RWPE1 (cell line): ENCODE data around the gene EPB41L2.

Experiments used
- CTCF ChIA-PET: fragments of 350-600 bp; sonication (Branson Sonifier 250); formaldehyde crosslinking; extraction: SDS; loops from one replicate; lab custom pipeline; 2021; lab: Yijun Ruan, JAX
- POLR2A ChIA-PET: fragments of 400-600 bp; formaldehyde crosslinking; extraction: SDS; loops from one replicate; lab custom pipeline; 2020; ENCODE audit warnings: antibody characterized with exemption; ENCODE audit not compliant: low non-redundant PET; lab: Yijun Ruan, JAX
- DNase-seq: peaks from one replicate; pipeline ENCODE4 v3.0.0; 2012; ENCODE audit warnings: low spot score
- H3K27ac ChIP-seq: fragments of 450-650 bp; 2 replicates; pipeline ENCODE4 v1.5.1; 2017
- TF ChIP-seq, protein P1 (sequence below): fragments of 450-650 bp; conservative IDR thresholded peaks from 2 replicates; pipeline ENCODE4 v1.5.1; 2017; ENCODE audit warnings: low read depth, mild to moderate bottlenecking

The EPB41L2 gene

DNA sequence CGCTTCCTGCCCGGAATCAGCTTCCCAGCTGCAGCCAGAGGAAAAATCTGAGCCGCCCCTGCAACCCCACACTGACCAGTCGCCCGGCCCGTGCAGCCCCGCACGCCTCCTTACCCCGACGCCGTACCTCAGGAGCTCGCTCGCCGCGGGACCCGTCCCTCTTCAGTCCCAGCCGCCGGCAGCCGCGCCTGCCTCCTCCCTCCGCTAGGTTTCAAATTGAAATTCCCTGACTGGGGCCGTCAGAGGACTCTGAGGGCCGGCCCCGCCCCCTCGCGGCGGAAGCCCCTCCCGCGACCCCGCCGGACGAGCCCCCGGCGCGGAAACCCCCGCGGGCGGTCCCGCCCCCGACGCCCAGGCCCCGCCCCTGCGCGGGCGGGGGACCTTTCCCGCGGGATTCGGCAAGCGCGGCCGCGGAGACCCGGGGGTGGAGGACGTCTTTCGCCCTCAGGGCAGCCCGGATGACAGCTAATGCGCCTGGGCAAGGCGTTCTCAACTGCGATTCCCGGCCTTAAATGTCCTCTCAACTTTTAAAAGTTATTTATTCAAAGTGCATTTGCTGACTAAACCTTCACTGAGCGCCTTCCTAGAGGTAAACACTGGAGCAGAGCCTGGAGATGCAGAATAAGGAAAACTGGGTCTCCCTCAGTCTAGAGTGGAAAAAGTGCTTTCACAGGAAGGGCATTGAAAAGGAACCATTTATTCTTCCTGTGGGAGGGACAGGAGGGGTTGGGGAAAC is at the start of gene EPB41L2:
TSS of gene EPB41L2 (minus strand) at position 218 of the 736 bp plus-strand sequence. CDS start 106,760 bp downstream, outside the sequence.
- ChIA-PET CTCF (no interaction called here), POLR2A (no interaction called here)
- TF ChIP-seq, protein P1, sequence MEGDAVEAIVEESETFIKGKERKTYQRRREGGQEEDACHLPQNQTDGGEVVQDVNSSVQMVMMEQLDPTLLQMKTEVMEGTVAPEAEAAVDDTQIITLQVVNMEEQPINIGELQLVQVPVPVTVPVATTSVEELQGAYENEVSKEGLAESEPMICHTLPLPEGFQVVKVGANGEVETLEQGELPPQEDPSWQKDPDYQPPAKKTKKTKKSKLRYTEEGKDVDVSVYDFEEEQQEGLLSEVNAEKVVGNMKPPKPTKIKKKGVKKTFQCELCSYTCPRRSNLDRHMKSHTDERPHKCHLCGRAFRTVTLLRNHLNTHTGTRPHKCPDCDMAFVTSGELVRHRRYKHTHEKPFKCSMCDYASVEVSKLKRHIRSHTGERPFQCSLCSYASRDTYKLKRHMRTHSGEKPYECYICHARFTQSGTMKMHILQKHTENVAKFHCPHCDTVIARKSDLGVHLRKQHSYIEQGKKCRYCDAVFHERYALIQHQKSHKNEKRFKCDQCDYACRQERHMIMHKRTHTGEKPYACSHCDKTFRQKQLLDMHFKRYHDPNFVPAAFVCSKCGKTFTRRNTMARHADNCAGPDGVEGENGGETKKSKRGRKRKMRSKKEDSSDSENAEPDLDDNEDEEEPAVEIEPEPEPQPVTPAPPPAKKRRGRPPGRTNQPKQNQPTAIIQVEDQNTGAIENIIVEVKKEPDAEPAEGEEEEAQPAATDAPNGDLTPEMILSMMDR, result no peak
- peak within 1 kb of the TSS; percentile 89 for H3K27ac ChIP-seq
- DNase-seq, result peak; percentile 88

DNA sequence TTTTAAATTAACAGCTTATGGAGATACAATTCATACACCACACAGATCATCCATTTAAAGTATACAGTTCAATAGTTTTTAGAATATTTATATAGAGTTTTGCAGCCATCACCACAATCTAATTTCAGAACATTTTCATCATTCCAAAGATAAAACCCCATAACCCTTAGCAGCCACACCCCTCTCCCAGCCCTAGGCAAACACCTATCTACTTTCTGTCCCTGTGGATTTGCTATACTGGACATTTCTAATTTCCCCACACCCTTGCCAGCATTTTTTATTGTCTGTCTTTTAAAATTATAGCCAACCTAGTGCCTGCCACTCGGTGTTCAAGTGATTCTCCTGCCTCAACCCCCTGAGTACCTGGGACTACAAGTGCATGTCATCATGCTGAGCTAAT is 49.2 kb upstream of the EPB41L2 start:
- H3K27ac ChIP-seq, result no peak overlapping the region
- TF ChIP-seq, protein P1, result no peak
- ChIA-PET POLR2A (no interaction called here), CTCF (no interaction called here)
- no peak for DNase-seq

DNA sequence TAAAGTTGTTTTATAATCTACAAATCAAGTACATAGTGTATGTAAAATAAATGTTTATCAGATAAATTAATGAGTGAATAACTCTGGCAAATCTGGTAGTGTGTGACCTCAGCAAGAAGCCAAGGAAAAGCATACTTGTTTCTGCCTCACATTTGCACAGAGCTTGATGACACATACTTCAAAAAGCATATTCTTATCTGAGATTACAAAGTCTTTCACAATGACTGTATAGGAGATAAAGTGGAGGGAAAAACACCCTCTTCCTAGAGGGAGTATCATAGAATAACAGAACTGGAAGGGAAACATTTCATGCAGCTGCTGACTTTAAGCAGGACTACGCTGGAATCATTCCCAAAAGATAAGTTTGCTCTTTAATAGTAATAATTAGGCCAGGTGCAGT is 44.1 kb upstream of the EPB41L2 start:
- H3K27ac ChIP-seq, result no peak overlapping the region
- ChIA-PET CTCF (interaction anchor here (0.7 kb wide), 1 partner anchor 991 kb away, joined by 3 read pairs; no protein-coding TSS in a partner anchor), POLR2A (no interaction called here)
- no peak for DNase-seq
- TF ChIP-seq, protein P1, result no peak

DNA sequence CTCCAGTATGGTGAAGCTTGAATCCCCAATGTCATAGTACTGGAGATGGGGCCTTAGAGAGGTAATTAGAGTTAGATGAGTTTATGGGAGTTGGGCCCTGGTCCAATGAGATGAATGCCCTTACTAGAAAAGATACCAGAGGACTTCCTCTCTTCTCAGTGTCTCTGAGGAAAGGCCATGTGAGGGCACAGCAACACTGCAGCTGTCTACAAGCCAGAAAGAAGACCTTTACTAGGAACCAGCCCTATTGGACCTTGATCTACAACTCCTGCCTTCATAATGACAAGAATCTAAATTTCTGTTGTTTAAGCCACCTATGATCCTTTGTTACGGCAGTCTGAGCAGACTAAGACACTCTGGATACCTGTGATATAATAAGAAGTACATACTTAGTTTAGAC is 40.9 kb upstream of the EPB41L2 start:
- no peak overlapping the region for H3K27ac ChIP-seq
- TF ChIP-seq, protein P1, result no peak
- CTCF ChIA-PET, result interaction anchor here (0.5 to 0.6 kb wide), 2 partner anchors 23 to 152 kb away, joined by 3 read pairs; no protein-coding TSS in a partner anchor
- DNase-seq, result no peak
- POLR2A ChIA-PET, result no interaction called here

DNA sequence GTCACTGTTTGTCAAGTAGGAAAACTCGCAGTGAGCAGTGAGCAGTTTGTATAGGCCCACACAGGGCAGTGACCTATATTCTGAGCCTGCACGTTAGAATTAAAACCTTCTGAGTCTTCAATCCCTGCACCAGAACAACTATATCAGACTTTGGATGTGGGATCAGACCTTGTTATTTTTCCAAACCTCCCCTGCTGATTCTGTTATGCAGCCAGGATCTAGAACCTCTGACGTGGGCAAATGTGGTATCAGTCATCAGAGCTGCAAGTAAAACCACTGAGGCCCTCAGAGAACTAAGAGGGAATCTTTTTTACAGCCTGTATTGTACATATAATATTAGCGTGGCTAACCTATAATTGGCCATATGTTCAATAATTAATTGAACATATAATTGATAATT is 40.3 kb upstream of the EPB41L2 start:
- ChIA-PET CTCF (interaction anchor here (0.5 kb wide), 1 partner anchor 22 kb away, joined by 3 read pairs; no protein-coding TSS in a partner anchor), POLR2A (no interaction called here)
- DNase-seq, result no peak
- TF ChIP-seq, protein P1, result no peak
- no peak overlapping the region for H3K27ac ChIP-seq

DNA sequence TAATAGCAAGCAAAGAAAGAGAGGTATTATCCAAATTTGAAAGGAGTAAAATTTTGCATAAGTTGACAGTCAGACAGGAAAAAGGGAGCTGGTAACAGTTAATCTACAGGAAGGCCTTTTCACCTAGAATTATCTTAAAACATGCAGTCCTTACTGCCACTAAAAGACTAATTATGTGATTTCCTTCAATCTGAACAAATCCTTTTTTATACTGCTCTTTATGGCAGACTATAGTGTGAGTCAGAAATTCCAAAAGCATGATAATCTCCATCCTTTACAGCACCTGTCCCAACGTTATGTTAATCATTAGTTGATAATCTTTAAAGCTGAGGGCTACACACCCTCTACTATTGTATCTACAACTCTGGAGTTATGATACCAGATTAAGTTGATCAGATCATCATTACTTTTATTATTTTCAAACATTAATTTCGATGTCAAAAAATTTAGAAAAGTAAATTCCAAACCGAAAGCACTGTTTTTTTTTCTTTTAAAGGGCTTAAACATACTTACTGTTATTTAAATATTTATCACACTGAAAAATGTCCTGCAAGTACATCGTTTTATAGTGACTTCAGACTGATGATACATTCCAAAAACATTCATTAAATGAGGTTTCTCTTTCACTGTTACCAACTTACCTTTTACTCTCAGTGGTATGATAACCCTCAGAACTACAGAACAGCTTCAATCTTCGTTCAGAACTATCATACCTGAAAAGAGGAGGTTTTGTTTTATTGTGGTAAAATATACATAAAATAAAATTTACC is 39.1 kb upstream of the EPB41L2 start:
- ChIA-PET CTCF (interaction anchor here (0.6 to 1.0 kb wide), 2 partner anchors 212 to 217 kb away, joined by 3 read pairs; no protein-coding TSS in a partner anchor), POLR2A (no interaction called here)
- no peak overlapping the region for H3K27ac ChIP-seq
- TF ChIP-seq, protein P1, result no peak
- DNase-seq, result peak; percentile 26
